Glutamatergic neuron (in vitro differentiated cells): ENCODE data around the gene SPON2. TPM values are rescaled to one million over a fixed set of nuclear protein-coding genes. Genes with fewer than 3 reads are reported as not detected.
A peak's percentile ranks its signal among the peaks of the same experiment; 100 is the strongest.

Experiments used
- DNase-seq: peaks from one replicate; pipeline ENCODE4 v3.0.0; 2022
- H3K27ac Mint-ChIP-seq: one replicate; pipeline ENCODE4 v1.8.0; 2020; ENCODE audit warnings: mild to moderate bottlenecking, mixed read lengths, inconsistent platforms; ENCODE audit not compliant: unreplicated experiment
- H3K27me3 Mint-ChIP-seq: one replicate; pipeline ENCODE4 v1.8.0; 2020; ENCODE audit warnings: mild to moderate bottlenecking, moderate library complexity, mixed read lengths, inconsistent platforms; ENCODE audit not compliant: unreplicated experiment
- H3K36me3 Mint-ChIP-seq: one replicate; pipeline ENCODE4 v1.8.0; 2020; ENCODE audit warnings: mild to moderate bottlenecking, mixed read lengths, inconsistent platforms; ENCODE audit not compliant: unreplicated experiment
- H3K4me1 Mint-ChIP-seq: one replicate; pipeline ENCODE4 v1.8.0; 2020; ENCODE audit warnings: mild to moderate bottlenecking, low read depth, mixed read lengths, inconsistent platforms; ENCODE audit not compliant: unreplicated experiment
- H3K4me3 Mint-ChIP-seq: one replicate; pipeline ENCODE4 v1.8.0; 2020; ENCODE audit warnings: mild to moderate bottlenecking, mixed read lengths, inconsistent platforms; ENCODE audit not compliant: unreplicated experiment
- H3K9me3 Mint-ChIP-seq: one replicate; pipeline ENCODE4 v1.8.0; 2020; ENCODE audit warnings: mild to moderate bottlenecking, moderate library complexity, mixed read lengths, inconsistent platforms; ENCODE audit not compliant: unreplicated experiment
- CTCF ChIP-seq: fragments of 200-600 bp; sonication (generic); IDR thresholded peaks from one replicate; pipeline ENCODE4 v1.5.0; 2021; ENCODE audit not compliant: partially characterized antibody, unreplicated experiment
- total RNA-seq: library from RNA; stranded (reverse); fragmentation: NEBNext Ultra II Directional; extraction: Animal tissue kit (Norgen Biotek cat#: 25700); gene quantifications from one replicate; pipeline ENCODE4 v1.2.1, GENCODE V29; 2021; ENCODE audit not compliant: unreplicated experiment

Gene SPON2
- total RNA-seq, 1 donor from 2014 or later = 769 TPM

GRCh38 chr4:1172971-1173757 lies 781 bp upstream of the SPON2 start:
- H3K27ac Mint-ChIP-seq = peak overlapping the region; percentile 91
- H3K4me3 Mint-ChIP-seq = peak overlapping the region; percentile 80
- peak; percentile 56 for DNase-seq
- H3K27me3 Mint-ChIP-seq = peaks cover 10% of the 10 kb centered on the region
- no peak for TF ChIP-seq CTCF
- H3K4me1 Mint-ChIP-seq = peaks cover 18% of the 10 kb centered on the region
- H3K9me3 Mint-ChIP-seq = peaks cover 12% of the 10 kb centered on the region
- peaks cover 4% of the 10 kb centered on the region for H3K36me3 Mint-ChIP-seq

GRCh38 chr4:1171311-1172227 lies 814 bp downstream of the SPON2 start:
- TF ChIP-seq CTCF = no peak
- peaks cover 25% of the 10 kb centered on the region for H3K4me1 Mint-ChIP-seq
- H3K27me3 Mint-ChIP-seq = peaks cover 18% of the 10 kb centered on the region
- peak overlapping the region; percentile 68 for H3K27ac Mint-ChIP-seq
- peak overlapping the region; percentile 92 for H3K4me3 Mint-ChIP-seq
- peak; percentile 66 for DNase-seq
- H3K36me3 Mint-ChIP-seq = peaks cover 7% of the 10 kb centered on the region
- peaks cover 16% of the 10 kb centered on the region for H3K9me3 Mint-ChIP-seq

- DNase-seq = no peak
- H3K9me3 Mint-ChIP-seq = peaks cover 19% of the 10 kb centered on the region
- H3K27ac Mint-ChIP-seq = no peak overlapping the region
- peaks cover 7% of the 10 kb centered on the region for H3K36me3 Mint-ChIP-seq
- H3K4me3 Mint-ChIP-seq = no peak overlapping the region
- peaks cover 21% of the 10 kb centered on the region for H3K4me1 Mint-ChIP-seq
- H3K27me3 Mint-ChIP-seq = peaks cover 22% of the 10 kb centered on the region
- no peak for TF ChIP-seq CTCF
Measured at GRCh38 chr4:1170976-1171310, 1.4 kb downstream of the SPON2 start.

- peaks cover 24% of the 10 kb centered on the region for H3K9me3 Mint-ChIP-seq
- H3K27me3 Mint-ChIP-seq = peaks cover 25% of the 10 kb centered on the region
- H3K36me3 Mint-ChIP-seq = peaks cover 11% of the 10 kb centered on the region
- H3K4me1 Mint-ChIP-seq = peaks cover 21% of the 10 kb centered on the region
- no peak for DNase-seq
- H3K4me3 Mint-ChIP-seq = peak overlapping the region; percentile 78
- H3K27ac Mint-ChIP-seq = peak overlapping the region; percentile 55
- TF ChIP-seq CTCF = no peak
Measured at GRCh38 chr4:1170156-1170975, 2.0 kb downstream of the SPON2 start.
